ENCODE results near the gene GFI1.
"Not testable (repeated sequence)": the region's sequence is repeated elsewhere in the genome, so short reads cannot be mapped to it uniquely, and the experiment has no call there.

DNA sequence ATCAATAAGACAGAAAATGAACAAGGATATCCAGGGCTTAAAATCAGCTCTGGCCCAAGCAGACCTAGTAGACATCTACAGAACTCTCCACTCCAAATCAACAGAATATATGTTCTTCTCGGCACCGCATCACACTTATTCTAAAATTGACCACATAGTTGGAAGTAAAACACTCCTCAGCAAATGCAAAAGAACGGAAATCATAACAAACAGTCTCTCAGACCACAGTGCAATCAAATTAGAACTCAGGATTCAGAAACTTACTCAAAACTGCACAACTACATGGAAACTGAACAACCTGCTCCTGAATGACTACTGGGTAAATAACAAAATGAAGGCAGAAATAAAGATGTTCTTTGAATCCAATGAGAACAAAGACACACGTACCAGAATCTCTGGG is 45.6 kb upstream of the GFI1 start:
- TF ChIP-seq EZH2 (IDR thresholded peaks at IDR 0.05; ENCODE audit: insufficient read depth, low read length) = not testable (repeated sequence)
- TF ChIP-seq, protein P1, sequence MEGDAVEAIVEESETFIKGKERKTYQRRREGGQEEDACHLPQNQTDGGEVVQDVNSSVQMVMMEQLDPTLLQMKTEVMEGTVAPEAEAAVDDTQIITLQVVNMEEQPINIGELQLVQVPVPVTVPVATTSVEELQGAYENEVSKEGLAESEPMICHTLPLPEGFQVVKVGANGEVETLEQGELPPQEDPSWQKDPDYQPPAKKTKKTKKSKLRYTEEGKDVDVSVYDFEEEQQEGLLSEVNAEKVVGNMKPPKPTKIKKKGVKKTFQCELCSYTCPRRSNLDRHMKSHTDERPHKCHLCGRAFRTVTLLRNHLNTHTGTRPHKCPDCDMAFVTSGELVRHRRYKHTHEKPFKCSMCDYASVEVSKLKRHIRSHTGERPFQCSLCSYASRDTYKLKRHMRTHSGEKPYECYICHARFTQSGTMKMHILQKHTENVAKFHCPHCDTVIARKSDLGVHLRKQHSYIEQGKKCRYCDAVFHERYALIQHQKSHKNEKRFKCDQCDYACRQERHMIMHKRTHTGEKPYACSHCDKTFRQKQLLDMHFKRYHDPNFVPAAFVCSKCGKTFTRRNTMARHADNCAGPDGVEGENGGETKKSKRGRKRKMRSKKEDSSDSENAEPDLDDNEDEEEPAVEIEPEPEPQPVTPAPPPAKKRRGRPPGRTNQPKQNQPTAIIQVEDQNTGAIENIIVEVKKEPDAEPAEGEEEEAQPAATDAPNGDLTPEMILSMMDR (IDR thresholded peaks at IDR 0.05; ENCODE audit: insufficient read depth, low read depth, low read length) = not testable (repeated sequence)

All from astrocyte (in vitro differentiated cells and primary cell).